Type B pancreatic cell (in vitro differentiated cells): ENCODE measurements around the gene ALDH9A1. TPM values are rescaled to one million over a fixed set of nuclear protein-coding genes. Genes with fewer than 3 reads are reported as not detected.

Source experiments
- DNase-seq: peaks from one replicate; pipeline ENCODE4 v3.0.0; 2021; ENCODE audit warnings: mixed read lengths; ENCODE audit not compliant: unreplicated experiment; ENCODE audit errors: extremely low spot score
- H3K27ac Mint-ChIP-seq: 2 replicates; pipeline ENCODE4 v1.8.0; 2021; ENCODE audit warnings: mild to moderate bottlenecking, mixed read lengths
- H3K27me3 Mint-ChIP-seq: 2 replicates; pipeline ENCODE4 v1.8.0; 2021; ENCODE audit warnings: mixed read lengths
- H3K36me3 Mint-ChIP-seq: 2 replicates; pipeline ENCODE4 v1.8.0; 2021; ENCODE audit warnings: mixed read lengths
- H3K4me1 Mint-ChIP-seq: one replicate; pipeline ENCODE4 v1.8.0; 2021; ENCODE audit warnings: mixed read lengths; ENCODE audit not compliant: unreplicated experiment
- H3K4me3 Mint-ChIP-seq: 2 replicates; pipeline ENCODE4 v1.8.0; 2021; ENCODE audit warnings: mild to moderate bottlenecking, mixed read lengths
- H3K9me3 Mint-ChIP-seq: 2 replicates; pipeline ENCODE4 v1.8.0; 2021; ENCODE audit warnings: mixed read lengths
- total RNA-seq: library from RNA; stranded (reverse); gene quantifications from 2 replicates; pipeline ENCODE4 v1.2.1, GENCODE V29; 2021; ENCODE audit warnings: low replicate concordance
- TF ChIP-seq, protein P1 (sequence below): fragments of 200-600 bp; sonication (generic); conservative IDR thresholded peaks from 2 replicates; pipeline ENCODE4 v1.5.0; 2021; ENCODE audit warnings: antibody characterized with exemption, mild to moderate bottlenecking

ALDH9A1 gene
- total RNA-seq, 1 donor from 2014 or later: 57.8 TPM

DNA sequence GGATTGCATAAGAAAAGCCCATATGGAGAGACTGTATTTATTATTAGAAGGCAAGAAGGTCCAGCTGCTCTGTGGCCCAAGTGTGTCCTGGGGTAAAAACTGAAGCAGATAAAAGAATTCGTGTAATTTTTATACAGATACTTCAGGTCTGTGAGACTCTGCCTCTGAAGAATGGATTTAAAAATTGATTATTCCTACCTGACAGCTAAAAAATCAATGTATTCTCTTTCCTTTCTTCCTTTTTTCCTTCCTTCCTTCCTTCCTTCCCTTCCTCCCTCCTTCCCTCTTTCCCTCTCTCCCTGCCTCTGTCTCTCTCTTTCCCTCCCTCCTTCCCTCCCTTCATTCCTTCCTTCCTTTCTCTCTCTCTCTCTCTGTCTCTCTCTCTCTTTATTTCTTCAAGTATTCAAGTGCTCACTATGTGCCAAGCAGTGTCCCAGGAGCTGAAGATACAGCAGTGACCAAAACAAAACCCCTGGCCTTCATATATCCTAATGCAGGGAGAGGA lies 78.7 kb downstream of the ALDH9A1 start:
- TF ChIP-seq, protein P1, sequence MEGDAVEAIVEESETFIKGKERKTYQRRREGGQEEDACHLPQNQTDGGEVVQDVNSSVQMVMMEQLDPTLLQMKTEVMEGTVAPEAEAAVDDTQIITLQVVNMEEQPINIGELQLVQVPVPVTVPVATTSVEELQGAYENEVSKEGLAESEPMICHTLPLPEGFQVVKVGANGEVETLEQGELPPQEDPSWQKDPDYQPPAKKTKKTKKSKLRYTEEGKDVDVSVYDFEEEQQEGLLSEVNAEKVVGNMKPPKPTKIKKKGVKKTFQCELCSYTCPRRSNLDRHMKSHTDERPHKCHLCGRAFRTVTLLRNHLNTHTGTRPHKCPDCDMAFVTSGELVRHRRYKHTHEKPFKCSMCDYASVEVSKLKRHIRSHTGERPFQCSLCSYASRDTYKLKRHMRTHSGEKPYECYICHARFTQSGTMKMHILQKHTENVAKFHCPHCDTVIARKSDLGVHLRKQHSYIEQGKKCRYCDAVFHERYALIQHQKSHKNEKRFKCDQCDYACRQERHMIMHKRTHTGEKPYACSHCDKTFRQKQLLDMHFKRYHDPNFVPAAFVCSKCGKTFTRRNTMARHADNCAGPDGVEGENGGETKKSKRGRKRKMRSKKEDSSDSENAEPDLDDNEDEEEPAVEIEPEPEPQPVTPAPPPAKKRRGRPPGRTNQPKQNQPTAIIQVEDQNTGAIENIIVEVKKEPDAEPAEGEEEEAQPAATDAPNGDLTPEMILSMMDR: no peak

DNA sequence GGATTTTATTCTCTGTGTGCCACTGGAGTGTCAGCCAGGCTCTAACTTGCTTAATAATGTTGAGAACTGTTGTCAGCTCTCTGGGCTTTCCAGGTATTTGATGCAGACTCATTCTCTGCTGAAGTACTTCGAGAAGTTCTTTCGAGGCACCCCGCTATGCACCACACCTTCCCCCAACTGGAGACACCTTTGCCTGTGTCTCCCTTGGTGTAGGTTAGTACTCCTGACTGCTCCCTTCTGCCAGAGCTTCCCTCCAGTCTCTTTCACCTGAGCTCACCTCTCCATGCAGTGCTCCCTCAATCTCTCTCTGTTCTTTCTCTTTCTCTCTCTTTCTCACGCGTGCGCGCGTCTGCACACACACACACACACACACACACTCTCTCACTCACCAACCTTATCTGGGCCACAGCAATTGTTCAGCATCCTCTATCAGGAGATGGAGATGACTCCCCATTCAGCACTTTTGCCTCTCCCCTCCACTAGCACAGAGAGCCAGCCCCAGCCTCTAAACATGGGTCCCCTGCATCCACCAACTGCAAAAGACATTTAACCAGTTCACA lies 81.3 kb downstream of the ALDH9A1 start:
- no peak for DNase-seq
- peaks cover 8% of the 10 kb centered on the region for H3K27me3 Mint-ChIP-seq
- no peak overlapping the region for H3K4me3 Mint-ChIP-seq
- no peaks in the 10 kb centered on the region for H3K9me3 Mint-ChIP-seq
- no peaks in the 10 kb centered on the region for H3K4me1 Mint-ChIP-seq
- no peak overlapping the region for H3K27ac Mint-ChIP-seq
- H3K36me3 Mint-ChIP-seq: no peaks in the 10 kb centered on the region
- TF ChIP-seq, protein P1: no peak

More for the DNA sequence above, 78.7 kb downstream of the ALDH9A1 start:
- Mint-ChIP-seq H3K4me1 (no peaks in the 10 kb centered on the region), H3K4me3 (no peak overlapping the region), H3K9me3 (no peaks in the 10 kb centered on the region), H3K36me3 (no peaks in the 10 kb centered on the region), H3K27me3 (peaks cover 12% of the 10 kb centered on the region), H3K27ac (no peak overlapping the region)
- DNase-seq: no peak

DNA sequence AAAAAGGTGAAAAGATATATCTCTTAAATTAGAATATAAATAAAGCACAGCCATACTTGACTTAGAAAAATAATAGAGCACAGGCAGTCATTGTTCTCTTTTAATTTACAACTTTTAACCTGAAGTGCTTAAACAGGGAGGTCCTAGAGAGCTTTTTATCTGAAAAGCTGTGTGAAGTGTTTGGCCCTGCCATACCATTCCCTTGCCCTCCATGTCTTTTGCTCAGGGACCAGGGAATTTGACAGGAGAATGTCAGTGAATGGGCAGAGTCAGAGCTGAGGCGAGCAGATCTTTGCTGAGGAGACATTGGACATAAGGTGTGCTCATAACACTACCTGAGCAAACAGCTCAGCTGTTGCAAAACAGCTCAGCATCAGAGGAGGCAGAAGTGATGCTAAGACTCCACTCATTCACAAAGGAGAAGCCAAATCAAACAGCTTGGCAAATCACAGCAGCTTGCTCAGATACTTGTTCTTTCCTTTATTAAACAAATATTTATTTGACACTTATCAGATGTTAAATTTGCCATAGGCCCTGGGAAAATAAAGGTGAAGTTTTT lies 82.2 kb downstream of the ALDH9A1 start:
- no peak overlapping the region for H3K4me3 Mint-ChIP-seq
- DNase-seq: no peak
- no peaks in the 10 kb centered on the region for H3K4me1 Mint-ChIP-seq
- no peak overlapping the region for H3K27ac Mint-ChIP-seq
- H3K27me3 Mint-ChIP-seq: peaks cover 8% of the 10 kb centered on the region
- H3K36me3 Mint-ChIP-seq: no peaks in the 10 kb centered on the region
- H3K9me3 Mint-ChIP-seq: no peaks in the 10 kb centered on the region
- TF ChIP-seq, protein P1: no peak

Other genes with a start within 250 kb of the ALDH9A1 start
- gene LRRC52, start 154.6 kb downstream of the ALDH9A1 start, total RNA-seq: not detected in 2 replicates
- 133 and 206 TPM in 2 replicates for gene MGST3, start 67.3 kb downstream of the ALDH9A1 start, total RNA-seq
- gene TMCO1, start 70.3 kb upstream of the ALDH9A1 start, total RNA-seq: 95.0 and 109 TPM in 2 replicates
- 34.9 and 59.3 TPM in 2 replicates for gene UCK2, start 129.1 kb upstream of the ALDH9A1 start, total RNA-seq